ENCODE measurements around the gene MXI1. TPM values are rescaled to one million over a fixed set of nuclear protein-coding genes. Genes with fewer than 3 reads are reported as not detected.

The MXI1 gene
- total and polyA plus RNA-seq, 8 donors = 16.5 to 79.3 (median 49.2) TPM

DNA sequence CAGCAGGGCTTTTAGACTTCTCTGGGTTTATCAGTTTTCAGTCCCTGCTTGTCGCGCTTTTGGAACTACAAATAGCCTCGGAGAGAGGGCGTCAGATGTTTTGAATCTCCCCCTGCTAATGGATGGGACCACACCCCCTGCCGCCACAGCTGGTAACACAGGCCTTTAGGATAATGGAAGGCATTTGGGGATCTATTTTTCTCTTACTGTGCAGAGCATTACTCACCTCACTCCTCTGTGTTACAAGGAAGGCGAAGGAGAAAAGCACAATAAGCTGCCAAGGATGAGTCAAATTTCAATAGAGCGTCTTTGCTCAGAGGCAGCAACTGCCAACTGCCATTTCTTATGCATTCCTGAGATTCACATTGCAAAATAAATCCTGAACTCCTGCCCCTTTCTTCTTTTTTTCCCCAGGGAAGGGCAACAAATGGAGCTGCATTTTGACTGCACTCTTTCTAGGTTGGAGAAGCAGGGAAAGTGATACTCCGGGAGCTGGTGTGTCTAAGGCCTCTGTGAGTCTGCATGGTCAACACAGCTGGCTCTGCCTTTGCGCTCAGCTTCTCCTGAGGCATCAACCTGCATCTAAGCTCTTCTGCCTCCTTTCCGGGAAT is 128.8 kb downstream of the MXI1 start:
- ATAC-seq (peak; percentile 68), DNase-seq (peak in 1 of 4 donors; percentile 44)
- TF ChIP-seq, protein P1, sequence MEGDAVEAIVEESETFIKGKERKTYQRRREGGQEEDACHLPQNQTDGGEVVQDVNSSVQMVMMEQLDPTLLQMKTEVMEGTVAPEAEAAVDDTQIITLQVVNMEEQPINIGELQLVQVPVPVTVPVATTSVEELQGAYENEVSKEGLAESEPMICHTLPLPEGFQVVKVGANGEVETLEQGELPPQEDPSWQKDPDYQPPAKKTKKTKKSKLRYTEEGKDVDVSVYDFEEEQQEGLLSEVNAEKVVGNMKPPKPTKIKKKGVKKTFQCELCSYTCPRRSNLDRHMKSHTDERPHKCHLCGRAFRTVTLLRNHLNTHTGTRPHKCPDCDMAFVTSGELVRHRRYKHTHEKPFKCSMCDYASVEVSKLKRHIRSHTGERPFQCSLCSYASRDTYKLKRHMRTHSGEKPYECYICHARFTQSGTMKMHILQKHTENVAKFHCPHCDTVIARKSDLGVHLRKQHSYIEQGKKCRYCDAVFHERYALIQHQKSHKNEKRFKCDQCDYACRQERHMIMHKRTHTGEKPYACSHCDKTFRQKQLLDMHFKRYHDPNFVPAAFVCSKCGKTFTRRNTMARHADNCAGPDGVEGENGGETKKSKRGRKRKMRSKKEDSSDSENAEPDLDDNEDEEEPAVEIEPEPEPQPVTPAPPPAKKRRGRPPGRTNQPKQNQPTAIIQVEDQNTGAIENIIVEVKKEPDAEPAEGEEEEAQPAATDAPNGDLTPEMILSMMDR (IDR thresholded peaks at IDR 0.05) = no peak
- intact Hi-C loops (cut with DNase I) = no loop called here
- H3K9me3 ChIP-seq = peaks cover 0 to 6% of the 10 kb centered on the region in 2 donors
- H3K4me1 ChIP-seq = peaks cover 0 to 6% of the 10 kb centered on the region in 2 donors
- H3K27ac ChIP-seq = no peak overlapping the region
- no peak overlapping the region for H3K4me3 ChIP-seq
- H3K36me3 ChIP-seq = no peaks in the 10 kb centered on the region
- H3K27me3 ChIP-seq = no peaks in the 10 kb centered on the region

Other genes with a start within 250 kb of the MXI1 start
- 10 to 100 TPM; 62.0 to 77.6 TPM for gene ADD3, start 199.6 kb upstream of the MXI1 start, total RNA-seq
- gene ADD3, start 199.6 kb upstream of the MXI1 start, polyA plus RNA-seq (ENCODE audit: insufficient read length in 6 of 6) = 100 to 1,000 TPM; 291 to 362 (median 333) TPM
- gene SMNDC1, start 97.3 kb downstream of the MXI1 start, total RNA-seq = 10 to 100 TPM; 24.2 to 26.2 TPM
- gene SMNDC1, start 97.3 kb downstream of the MXI1 start, polyA plus RNA-seq (ENCODE audit: insufficient read length in 6 of 6) = 10 to 100 TPM; 43.3 to 52.6 (median 46.2) TPM